Measurements from ENCODE around the gene DLGAP1.

DNA sequence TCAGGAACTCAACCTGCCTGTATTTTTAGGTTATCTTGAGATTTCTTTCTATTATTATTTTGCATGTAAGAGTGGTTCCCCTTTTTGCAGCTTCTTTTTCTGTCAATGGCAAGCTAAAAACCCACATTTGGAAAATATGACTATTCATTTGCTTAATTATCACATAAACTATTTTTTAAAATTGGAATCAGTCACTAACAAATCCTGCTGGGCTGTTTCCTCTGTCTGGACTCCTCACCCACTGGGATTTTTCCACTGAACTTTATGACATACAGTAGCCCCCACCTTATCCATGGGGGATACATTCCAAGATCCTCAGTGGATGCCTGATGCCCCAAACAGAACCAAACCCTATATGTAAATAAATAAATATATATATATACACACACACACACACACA, 447.3 kb downstream of the DLGAP1 start:
- TF ChIP-seq ETV6 (CRISPR knock-in tag; IDR thresholded peaks at IDR 0.05) (no peak), NR2C2 (CRISPR knock-in tag; IDR thresholded peaks at IDR 0.05) (no peak), KAT7 (CRISPR knock-in tag; IDR thresholded peaks at IDR 0.05; ENCODE audit: borderline replicate concordance) (no peak)
- TF ChIP-seq, protein P1, sequence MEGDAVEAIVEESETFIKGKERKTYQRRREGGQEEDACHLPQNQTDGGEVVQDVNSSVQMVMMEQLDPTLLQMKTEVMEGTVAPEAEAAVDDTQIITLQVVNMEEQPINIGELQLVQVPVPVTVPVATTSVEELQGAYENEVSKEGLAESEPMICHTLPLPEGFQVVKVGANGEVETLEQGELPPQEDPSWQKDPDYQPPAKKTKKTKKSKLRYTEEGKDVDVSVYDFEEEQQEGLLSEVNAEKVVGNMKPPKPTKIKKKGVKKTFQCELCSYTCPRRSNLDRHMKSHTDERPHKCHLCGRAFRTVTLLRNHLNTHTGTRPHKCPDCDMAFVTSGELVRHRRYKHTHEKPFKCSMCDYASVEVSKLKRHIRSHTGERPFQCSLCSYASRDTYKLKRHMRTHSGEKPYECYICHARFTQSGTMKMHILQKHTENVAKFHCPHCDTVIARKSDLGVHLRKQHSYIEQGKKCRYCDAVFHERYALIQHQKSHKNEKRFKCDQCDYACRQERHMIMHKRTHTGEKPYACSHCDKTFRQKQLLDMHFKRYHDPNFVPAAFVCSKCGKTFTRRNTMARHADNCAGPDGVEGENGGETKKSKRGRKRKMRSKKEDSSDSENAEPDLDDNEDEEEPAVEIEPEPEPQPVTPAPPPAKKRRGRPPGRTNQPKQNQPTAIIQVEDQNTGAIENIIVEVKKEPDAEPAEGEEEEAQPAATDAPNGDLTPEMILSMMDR (IDR thresholded peaks at IDR 0.05), result no peak
- TF ChIP-seq, protein P2, sequence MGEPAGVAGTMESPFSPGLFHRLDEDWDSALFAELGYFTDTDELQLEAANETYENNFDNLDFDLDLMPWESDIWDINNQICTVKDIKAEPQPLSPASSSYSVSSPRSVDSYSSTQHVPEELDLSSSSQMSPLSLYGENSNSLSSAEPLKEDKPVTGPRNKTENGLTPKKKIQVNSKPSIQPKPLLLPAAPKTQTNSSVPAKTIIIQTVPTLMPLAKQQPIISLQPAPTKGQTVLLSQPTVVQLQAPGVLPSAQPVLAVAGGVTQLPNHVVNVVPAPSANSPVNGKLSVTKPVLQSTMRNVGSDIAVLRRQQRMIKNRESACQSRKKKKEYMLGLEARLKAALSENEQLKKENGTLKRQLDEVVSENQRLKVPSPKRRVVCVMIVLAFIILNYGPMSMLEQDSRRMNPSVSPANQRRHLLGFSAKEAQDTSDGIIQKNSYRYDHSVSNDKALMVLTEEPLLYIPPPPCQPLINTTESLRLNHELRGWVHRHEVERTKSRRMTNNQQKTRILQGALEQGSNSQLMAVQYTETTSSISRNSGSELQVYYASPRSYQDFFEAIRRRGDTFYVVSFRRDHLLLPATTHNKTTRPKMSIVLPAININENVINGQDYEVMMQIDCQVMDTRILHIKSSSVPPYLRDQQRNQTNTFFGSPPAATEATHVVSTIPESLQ (CRISPR knock-in tag; IDR thresholded peaks at IDR 0.05), result no peak

Data from WTC11 (cell line).